Cardiac muscle cell (in vitro differentiated cells and primary cell): ENCODE results near the gene SPTB. TPM values are rescaled to one million over a fixed set of nuclear protein-coding genes. Genes with fewer than 3 reads are reported as not detected.

Experiments used
- DNase-seq, 2 donors: peaks; one replicate each; pipeline versions ENCODE4 v3.0.0 to v3.0.0-alpha.2; 2010 to 2017; ENCODE audit warnings: low read depth in 1 of 2, low spot score in 1 of 2
- H3K27ac ChIP-seq: fragments of 200-600 bp; sonication (generic); 2 replicates; pipeline ENCODE4 v1.5.1; 2016
- H3K27me3 ChIP-seq: fragments of 200-600 bp; sonication (generic); 2 replicates; pipeline ENCODE4 v1.6.0; 2016; ENCODE audit warnings: control low read depth
- H3K36me3 ChIP-seq: fragments of 200-600 bp; sonication (generic); 2 replicates; pipeline ENCODE4 v1.5.1; 2016; ENCODE audit warnings: control low read depth
- H3K4me1 ChIP-seq: fragments of 200-600 bp; sonication (generic); 2 replicates; pipeline ENCODE4 v1.8.1; 2017; ENCODE audit warnings: low read depth, mild to moderate bottlenecking, mixed run types
- H3K4me3 ChIP-seq: fragments of 200-600 bp; sonication (generic); 2 replicates; pipeline ENCODE4 v1.5.1; 2016; ENCODE audit warnings: mild to moderate bottlenecking
- H3K9me3 ChIP-seq: fragments of 200-600 bp; sonication (generic); 2 replicates; pipeline ENCODE4 v1.5.1; 2017; ENCODE audit warnings: low read depth, mild to moderate bottlenecking, control low read depth
- polyA plus RNA-seq: library from polyadenylated mRNA; unstranded; fragments of >200 nt; fragmentation: Nextera tagmentation; extraction: Ambion mirVana; gene quantifications from 2 replicates; pipeline ENCODE4 v1.2.1, GENCODE V29; 2016
- total RNA-seq: library from RNA; depleted of rRNA; stranded (reverse); fragments of >200 nt; gene quantifications from 2 replicates; pipeline ENCODE4 v1.2.3, GENCODE V29; 2016
- TF ChIP-seq, protein P1 (sequence below): IDR thresholded peaks from 2 replicates; pipeline ENCODE4 v1.5.1; 2012; ENCODE audit warnings: low read depth, mild to moderate bottlenecking, low read length

Gene SPTB
- total and polyA plus RNA-seq, 2 experiments from 2014 or later: 9.2 to 9.9 TPM

DNA sequence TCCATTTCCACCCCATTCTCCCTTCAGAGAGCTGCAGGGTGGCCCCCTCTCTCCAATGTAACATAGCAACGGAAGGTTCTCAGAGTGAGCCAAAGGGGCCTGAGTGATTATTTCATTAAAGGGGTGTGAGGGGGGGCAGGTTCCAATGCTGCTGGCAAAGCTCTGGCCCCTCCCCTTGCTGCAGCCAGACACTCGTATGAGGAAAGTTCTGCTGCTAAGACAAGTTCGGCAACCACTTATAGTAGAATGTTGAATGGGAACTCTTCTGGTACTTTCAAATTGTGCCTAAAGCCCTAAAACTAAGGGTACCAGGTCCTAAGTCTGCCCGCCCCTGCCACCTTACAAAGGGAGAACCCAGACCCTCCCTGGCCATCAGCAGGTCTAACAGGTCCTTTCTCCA is 125.7 kb downstream of the SPTB start:
- peaks cover 15% of the 10 kb centered on the region for H3K4me1 ChIP-seq
- H3K9me3 ChIP-seq: no peaks in the 10 kb centered on the region
- DNase-seq: no peak
- H3K27me3 ChIP-seq: no peaks in the 10 kb centered on the region
- H3K36me3 ChIP-seq: no peaks in the 10 kb centered on the region
- TF ChIP-seq, protein P1, sequence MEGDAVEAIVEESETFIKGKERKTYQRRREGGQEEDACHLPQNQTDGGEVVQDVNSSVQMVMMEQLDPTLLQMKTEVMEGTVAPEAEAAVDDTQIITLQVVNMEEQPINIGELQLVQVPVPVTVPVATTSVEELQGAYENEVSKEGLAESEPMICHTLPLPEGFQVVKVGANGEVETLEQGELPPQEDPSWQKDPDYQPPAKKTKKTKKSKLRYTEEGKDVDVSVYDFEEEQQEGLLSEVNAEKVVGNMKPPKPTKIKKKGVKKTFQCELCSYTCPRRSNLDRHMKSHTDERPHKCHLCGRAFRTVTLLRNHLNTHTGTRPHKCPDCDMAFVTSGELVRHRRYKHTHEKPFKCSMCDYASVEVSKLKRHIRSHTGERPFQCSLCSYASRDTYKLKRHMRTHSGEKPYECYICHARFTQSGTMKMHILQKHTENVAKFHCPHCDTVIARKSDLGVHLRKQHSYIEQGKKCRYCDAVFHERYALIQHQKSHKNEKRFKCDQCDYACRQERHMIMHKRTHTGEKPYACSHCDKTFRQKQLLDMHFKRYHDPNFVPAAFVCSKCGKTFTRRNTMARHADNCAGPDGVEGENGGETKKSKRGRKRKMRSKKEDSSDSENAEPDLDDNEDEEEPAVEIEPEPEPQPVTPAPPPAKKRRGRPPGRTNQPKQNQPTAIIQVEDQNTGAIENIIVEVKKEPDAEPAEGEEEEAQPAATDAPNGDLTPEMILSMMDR: no peak
- no peak overlapping the region for H3K27ac ChIP-seq
- H3K4me3 ChIP-seq: no peak overlapping the region

DNA sequence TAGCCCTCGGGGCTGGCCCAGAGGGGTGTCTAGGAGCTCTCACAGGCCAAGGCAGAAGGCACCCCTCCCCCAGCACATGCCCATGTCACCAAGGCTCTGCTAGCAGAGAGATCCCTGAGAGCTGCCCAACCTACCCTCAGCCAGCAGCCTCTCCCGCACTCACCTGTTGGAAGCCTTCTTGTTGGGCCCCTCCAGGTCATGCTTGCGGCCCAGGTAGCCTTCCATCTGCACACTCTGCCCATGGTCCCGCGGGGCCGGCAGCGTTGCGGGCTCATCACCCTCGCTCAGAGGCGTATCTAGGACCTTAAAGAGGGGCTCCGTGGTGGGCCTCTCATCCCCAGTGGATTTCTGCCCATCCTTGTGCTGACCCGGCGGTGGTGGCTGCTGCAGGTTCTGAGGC is 126.3 kb downstream of the SPTB start:
- H3K27me3 ChIP-seq: no peaks in the 10 kb centered on the region
- TF ChIP-seq, protein P1: no peak

DNA sequence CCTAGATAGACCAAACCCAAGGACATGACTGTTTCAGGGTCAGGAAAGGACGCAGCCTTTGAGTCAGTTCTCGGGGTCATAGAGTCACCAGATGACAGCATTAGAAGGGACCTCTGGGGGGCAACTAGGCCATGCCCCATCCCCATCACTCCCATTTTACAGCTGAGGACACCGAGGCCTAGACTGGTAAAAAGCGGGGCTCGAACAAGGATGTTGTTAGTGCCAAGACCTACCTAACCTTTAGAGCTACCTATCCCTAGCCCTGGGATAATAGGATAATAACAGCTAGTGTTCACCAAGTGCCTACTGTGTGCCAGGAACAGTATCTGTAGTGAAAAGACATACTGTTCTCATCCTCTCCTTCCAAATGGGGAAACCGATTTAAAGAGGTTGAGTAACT is 126.8 kb downstream of the SPTB start:
- Histone ChIP-seq H3K9me3 (no peaks in the 10 kb centered on the region), H3K4me3 (no peak overlapping the region), H3K27me3 (no peaks in the 10 kb centered on the region), H3K27ac (no peak overlapping the region), H3K36me3 (no peaks in the 10 kb centered on the region), H3K4me1 (peaks cover 4% of the 10 kb centered on the region)
- no peak for DNase-seq
- TF ChIP-seq, protein P1: no peak

More for the DNA sequence above, 126.3 kb downstream of the SPTB start:
- Histone ChIP-seq H3K4me1 (peaks cover 8% of the 10 kb centered on the region), H3K27ac (no peak overlapping the region), H3K4me3 (no peak overlapping the region), H3K36me3 (no peaks in the 10 kb centered on the region), H3K9me3 (no peaks in the 10 kb centered on the region)
- no peak for DNase-seq

DNA sequence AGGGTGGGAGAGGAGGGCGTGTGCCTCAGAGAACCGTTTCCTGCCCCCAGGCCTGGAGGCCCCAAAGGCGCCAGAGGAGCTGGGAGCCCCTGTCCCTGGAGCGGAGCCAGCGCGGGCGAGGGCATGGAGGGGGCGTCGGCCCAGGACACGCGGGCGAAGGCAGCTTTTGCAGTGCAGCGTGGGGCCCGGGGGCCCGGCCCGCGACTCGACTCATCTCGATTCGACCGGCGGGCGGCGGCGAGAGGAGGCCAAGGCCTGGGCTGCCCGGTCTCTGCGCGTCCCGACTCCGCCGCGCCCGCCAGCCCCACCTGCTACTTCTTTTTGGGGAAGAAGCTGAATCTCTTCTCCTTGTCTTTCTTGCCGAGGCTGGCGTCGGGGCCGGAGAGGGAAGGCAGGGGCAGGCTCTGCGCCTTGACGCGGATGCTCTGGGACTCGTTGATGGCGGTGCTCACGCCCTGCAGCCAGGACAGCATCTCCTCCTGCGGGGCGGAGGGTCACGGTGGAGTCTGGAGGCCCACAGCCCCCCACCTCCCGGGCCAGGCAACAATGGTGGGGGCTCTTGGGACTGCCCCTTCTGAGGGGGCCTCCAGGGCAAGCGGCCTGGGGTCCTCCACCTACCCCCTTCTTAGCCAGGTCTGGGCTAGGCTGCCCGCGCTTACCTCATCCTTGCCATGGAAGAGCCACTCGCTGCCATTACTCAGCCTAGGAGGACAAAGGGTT is 130.6 kb downstream of the SPTB start:
- Histone ChIP-seq H3K27me3 (no peaks in the 10 kb centered on the region), H3K4me3 (no peak overlapping the region), H3K9me3 (no peaks in the 10 kb centered on the region), H3K4me1 (peaks cover 7% of the 10 kb centered on the region), H3K27ac (no peak overlapping the region), H3K36me3 (no peaks in the 10 kb centered on the region)
- TF ChIP-seq, protein P1: no peak
- no peak for DNase-seq

DNA sequence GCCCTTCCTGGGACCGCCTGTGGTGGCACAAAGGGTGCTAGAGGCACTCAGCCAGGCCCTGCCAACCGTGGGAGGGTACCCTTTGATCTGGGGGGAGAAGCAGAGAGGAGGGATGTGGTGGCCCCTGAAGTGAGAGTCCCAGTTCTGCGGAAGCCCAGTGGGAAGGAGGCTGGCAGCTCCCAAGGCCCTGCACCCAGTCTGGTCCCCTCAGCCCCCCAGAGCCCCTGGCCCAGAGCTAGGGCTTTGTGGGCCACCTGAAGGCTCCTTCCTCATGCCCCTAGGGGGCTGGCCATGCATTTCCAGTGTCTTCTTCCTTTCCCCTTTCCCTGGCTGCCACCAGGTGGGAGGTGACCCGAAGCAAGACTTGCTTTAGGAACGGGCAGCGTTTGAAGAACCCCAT is 131.2 kb downstream of the SPTB start:
- Histone ChIP-seq H3K4me1 (peaks cover 7% of the 10 kb centered on the region), H3K9me3 (no peaks in the 10 kb centered on the region), H3K4me3 (no peak overlapping the region), H3K36me3 (no peaks in the 10 kb centered on the region), H3K27ac (no peak overlapping the region), H3K27me3 (no peaks in the 10 kb centered on the region)
- DNase-seq: no peak
- TF ChIP-seq, protein P1: no peak

DNA sequence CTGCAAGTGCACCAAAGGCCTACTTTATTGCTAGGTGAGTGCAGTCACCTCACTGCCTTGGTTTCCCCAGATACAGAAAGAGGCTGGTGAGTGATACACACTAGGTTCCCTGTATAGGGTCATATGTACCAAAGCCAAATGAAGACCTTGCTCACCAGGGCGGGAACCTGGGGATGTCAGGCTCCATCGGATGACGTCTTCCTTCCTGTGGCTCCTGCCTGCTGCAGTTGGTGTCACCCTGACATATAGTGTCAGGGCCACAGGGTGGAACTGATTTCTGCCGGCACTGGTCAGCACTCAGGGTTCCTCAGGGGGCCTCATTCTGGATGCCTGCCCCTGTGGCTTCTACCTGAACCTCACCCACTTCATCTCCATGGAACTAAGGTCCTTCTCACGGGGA is 132.4 kb downstream of the SPTB start:
- no peak overlapping the region for H3K27ac ChIP-seq
- peaks cover 7% of the 10 kb centered on the region for H3K4me1 ChIP-seq
- TF ChIP-seq, protein P1: no peak
- no peaks in the 10 kb centered on the region for H3K27me3 ChIP-seq
- no peaks in the 10 kb centered on the region for H3K9me3 ChIP-seq
- no peak overlapping the region for H3K4me3 ChIP-seq
- H3K36me3 ChIP-seq: peaks cover 9% of the 10 kb centered on the region
- DNase-seq: no peak
